Stimulated activated CD4-positive, alpha-beta T cell treated with anti-CD3 and anti-CD28 coated beads, TNF-alpha, amount 100 ng/mL, for 48 hours (primary cell): ENCODE results near the gene ABHD16B.
"Not testable (repeated sequence)": the region's sequence is repeated elsewhere in the genome, so short reads cannot be mapped to it uniquely, and the experiment has no call there.

Experiments
- DNase-seq, 3 donors: peaks; one replicate each; pipeline ENCODE4 v3.0.0-alpha.2; 2020; ENCODE audit warnings: low read depth in 3 of 3

ABHD16B gene

DNA sequence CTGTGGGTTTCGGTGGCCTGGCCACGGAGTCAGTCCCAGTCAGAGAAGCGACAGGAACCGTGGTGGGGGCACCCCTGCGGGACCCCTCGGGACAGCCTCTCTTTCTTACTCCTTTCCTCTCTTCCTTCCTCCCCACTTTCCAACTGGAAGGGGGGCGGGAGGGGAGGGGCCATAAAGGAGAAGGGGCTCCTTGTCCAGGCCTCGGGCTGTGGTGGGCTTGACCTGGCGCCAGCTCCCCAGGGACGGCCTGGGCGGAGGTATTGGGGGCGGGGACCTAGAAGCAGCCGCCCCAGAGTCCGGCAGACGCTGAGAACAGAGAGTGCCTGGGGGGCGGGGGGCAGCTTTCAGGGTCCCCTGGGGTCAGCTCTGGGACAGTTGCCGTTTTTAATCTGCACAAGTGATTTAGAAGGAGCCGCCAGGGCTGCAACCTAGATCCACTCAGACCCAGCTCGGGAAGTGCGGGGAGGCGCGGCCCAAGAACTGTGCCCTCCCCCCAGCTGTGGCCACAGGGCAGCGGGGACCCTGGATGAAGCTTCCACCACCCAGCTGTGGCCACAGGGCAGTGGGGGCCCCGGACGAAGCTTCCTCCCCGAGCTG, 6.4 kb upstream of the ABHD16B start:
- DNase-seq = no peak

DNA sequence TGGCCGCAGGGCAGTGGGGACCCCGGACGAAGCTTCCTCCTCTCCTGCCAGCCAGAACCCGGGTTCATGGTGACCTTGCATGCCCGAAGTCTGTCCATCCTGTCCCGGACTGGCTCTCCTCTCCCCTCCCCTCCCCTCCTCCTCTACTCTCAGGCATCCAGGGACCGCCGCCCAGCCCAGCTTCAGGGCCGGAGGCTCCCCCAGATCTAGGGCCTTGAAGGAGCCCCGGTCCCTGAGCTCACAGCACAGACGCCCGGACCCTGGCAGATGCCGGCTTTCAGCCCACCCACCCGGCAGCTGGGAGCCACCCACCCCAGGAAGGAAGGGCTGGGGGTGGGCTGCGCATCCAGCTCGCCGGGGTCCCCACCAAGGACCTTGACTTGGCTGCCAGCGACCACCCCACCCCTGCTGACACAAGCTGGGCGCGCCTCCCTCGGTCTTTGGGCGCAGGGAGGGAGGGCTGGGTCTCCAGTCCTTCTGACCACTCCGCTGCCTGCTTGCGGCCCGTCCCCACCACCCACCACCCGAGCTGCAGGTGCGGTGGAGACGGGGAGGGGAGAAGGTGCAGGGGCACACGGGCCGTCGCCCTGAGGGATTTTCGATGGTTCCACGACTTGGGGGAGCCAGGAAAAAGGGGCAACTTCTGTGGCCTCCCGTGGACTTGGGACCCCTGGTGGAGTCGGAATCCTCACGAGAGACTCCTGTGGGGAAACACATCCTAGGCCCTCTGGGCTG, 5.8 kb upstream of the ABHD16B start:
- DNase-seq = no peak

DNA sequence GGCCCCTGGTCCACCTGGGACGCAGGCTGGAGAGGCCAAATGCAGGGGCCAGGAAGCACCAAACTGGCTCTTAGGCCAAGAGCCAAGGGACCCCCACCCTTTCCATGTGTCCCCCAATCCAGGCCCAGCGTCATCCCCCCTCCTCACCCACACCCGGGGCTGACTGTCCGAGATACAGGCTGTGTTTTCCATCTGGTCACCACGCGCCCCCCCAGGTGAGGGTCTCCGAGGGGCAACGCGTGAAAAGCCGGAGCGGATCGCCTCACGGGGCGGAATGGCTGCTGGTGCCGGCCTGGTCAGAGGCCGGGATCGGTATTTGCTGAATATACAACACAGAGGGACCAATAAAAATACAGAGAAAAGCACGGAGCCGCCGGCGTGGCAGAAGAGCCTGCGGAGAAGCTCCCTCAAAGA, 5.2 kb upstream of the ABHD16B start:
- no peak for DNase-seq

DNA sequence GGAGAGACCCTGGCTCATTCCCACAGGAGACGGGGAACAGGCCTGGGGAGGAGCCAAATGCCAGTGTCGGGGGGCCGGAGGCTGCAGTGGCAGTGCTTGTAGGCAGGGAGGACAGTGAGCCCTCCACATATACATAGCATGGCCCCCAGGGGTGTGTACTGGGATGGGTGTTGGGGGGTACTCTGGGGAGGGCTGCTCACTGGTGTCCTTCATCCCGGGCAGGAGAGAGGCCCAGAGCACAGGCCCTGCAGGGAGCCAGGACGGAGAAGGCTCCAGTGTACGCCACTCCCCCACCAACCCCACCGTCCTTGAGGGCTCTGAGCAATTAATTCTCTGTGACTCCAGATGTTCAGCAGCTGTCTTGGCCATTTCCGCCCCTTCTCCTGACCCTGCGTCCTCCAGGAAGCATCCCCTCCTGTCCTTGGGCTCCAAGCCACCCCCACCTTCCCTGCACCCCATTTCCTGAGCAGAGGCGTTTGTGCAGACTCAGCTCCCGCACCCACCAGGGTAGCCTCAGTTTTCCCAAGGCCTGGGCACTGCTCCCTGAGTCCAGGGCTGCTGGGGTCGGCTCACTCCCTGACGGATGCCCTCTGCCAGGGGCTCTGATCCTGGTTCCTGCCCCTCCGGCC, 3.4 kb upstream of the ABHD16B start:
- DNase-seq = no peak

DNA sequence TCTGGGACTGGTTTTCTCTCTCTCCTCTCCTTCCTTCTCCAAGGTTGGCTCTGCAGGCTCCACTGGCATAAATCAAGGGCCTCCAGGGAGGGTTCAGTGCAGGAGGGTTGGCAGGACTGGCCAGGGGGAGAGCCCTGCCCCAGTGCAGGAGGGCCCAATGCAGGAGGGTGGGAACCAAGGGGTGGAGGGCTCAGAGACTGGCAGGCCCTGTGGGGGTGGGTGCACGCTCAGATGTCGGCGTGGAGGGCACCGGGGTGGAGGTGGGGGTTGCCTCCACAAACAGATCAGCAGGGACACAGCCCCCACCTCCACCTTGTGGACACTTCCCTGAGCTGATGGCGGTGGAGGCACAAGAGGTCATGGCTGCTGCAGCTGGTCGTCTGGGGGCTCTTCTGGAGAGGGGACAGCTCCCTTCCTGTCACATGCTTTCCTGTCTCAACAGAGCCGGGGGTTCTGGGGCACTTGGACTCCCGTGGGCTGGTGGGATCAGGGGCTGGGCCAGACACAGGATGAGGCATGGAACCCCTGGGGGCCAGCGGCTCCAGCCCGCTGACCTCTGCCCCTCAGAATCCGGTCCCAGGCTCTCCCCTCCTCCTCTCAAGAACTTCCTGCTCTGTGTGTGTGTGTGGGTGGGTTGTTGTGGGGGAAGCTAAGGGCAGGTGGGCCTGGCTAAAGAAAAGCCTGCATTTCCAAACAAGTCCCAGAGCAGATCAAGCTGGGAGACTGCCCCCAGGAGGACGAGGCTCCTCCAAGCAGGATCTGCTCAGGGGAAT, 2.7 kb upstream of the ABHD16B start:
- no peak for DNase-seq

DNA sequence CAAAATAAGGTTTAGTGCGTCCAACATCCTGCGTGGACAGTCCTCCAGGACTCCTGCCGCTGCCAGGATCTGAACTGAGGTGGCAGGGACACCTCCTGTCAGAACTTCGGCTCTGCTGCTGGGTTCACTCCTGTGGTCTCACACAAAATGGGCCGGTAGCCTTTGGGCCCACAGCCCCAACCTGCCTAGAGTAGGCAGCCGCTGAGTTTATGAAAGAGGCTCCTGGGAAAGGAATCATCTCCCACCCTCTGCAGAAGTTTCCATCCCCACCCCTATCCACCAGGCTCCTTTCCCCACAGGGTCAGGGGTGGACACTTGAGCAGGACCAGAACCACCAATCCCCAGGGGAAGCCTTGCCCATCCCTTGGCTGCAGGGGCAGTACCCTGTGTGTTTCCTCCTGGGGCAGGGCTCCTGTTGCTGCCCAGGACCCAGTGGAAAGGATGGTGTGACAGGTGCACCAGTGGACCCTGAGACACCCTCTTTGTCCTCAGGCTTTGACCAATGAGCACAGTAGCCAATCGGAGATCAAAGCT, 2.1 kb upstream of the ABHD16B start:
- DNase-seq = no peak

DNA sequence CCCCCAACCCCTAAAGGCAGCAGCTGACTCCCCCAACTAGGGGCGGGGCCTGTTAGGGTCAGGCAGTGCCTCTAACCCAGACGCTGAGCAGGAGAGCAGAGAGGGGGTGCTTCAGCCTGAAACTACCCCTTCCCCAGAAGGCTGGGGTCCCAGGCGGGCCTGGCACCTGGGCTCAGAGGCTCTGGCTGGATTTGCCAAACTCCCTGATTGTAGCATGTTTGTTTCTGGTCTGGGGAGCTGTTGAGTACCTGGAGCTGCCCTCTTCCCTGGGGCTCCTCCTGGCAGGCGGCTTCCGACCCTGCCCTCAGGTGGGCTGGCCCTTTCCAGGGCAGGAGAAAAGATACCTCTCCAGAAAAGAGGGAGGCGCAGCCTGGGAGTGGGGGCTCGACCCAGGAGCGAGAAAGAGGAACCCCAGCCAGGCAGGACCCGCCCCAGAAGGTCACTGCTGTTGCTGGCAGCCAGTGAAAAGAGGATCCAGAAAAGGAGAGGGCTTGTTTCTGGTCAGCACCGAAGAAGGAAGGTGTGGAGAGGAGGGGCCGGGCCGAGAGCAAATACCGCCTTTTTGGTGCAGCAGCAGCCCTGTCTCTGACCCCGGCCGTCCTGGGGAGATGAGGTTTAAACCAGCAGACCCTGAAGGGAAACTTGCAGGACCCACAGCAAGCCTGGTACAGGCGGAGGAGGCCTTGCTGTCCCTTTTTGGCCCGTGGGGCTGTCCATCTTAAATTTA, 810 bp upstream of the ABHD16B start:
- DNase-seq = no peak

DNA sequence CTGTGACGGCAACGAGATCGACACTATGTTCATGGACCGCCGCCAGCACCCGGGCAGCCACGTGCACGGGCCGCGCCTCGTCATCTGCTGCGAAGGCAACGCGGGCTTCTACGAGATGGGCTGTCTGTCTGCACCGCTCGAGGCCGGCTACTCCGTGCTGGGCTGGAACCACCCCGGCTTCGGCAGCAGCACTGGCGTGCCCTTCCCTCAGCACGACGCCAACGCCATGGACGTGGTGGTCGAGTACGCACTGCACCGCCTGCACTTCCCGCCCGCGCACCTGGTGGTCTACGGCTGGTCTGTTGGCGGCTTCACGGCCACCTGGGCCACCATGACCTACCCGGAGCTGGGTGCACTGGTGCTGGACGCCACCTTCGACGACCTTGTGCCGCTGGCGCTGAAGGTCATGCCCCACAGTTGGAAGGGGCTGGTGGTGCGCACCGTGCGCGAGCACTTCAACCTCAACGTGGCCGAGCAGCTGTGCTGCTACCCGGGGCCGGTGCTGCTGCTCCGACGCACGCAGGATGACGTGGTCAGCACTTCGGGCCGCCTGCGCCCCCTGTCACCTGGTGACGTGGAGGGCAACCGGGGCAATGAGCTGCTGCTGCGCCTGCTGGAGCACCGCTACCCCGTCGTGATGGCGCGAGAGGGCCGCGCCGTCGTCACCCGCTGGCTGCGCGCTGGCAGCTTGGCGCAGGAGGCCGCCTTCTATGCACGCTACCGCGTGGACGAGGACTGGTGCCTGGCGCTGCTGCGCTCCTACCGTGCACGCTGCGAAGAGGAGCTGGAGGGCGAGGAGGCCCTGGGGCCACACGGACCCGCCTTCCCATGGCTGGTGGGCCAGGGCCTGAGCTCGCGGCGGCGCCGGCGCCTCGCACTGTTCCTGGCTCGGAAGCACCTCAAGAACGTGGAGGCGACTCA, 943 bp downstream of the ABHD16B start:
- no peak for DNase-seq

DNA sequence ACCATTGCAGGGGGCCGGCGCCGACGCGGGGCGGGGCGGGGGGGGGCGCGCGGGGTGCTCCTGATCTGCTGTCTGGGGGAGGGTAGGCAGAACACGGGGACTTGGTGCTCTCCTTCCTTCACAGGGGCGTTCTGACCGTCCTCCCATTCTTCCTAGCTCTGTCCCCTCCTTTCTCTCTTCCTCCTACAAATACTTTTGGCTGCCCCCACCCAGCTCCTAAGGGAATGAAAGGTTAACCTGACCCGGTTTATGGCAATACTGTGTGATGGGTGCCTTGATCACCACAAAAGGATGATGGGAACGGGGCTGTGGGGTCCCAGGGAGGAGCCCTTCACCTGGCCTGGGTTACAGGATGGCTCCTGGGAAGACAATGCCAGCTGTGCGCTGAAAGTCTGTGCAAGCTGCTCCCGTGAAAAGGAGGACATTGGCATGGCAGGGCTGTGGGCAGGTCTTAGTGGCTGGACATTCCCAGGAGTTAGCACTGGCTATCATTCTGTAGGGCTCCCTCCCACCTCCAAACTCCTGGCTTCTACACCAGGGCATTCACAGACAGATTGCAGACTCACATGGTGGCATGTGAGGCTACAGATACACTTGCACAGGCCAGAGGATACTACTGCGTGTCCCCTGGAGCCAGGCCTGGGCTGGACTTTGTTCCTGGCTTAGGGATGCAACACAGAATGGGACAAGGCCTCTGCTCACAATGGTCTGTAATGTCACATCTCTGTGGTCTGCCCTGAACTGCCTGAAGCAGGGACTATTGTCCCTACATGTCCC, 1.9 kb downstream of the ABHD16B start:
- DNase-seq = no peak

DNA sequence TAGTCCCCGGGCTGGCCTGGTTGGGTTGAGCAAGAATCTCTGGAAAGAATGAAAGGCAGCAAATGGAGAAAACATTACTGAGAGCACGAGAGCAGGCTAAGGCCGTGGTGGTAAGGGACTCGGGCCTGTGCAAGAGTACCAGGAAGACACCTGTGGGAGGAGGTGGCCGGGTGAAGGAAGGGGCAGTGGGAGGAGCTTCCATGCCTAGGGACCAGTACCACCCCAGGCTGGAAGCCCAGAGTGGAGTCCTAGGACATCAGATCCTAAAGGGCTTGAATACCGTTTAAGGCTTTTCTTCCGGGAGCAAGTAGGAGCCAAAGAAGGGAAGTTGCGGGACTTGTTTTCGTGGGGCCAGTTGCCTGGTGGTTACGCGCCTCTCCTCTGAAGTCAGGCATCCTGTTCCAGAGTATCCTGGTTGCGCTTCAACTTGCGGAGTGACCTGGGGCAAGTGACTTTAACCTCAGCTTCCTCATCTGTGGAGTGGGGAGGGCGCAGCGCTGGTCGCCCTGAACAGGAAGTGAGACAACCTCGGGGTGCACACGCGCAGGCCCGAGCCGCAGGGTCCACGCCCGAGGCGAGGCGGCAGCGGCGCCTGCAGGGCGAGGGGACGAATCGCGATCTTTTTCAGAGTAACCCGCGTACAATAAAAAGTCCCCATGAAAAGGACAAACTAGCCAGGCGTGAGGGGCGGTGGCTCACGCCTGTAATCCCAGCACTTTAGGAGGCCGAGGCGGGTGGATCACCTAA, 2.7 kb downstream of the ABHD16B start:
- DNase-seq = peak; percentile 55 to 66 (median 61)

DNA sequence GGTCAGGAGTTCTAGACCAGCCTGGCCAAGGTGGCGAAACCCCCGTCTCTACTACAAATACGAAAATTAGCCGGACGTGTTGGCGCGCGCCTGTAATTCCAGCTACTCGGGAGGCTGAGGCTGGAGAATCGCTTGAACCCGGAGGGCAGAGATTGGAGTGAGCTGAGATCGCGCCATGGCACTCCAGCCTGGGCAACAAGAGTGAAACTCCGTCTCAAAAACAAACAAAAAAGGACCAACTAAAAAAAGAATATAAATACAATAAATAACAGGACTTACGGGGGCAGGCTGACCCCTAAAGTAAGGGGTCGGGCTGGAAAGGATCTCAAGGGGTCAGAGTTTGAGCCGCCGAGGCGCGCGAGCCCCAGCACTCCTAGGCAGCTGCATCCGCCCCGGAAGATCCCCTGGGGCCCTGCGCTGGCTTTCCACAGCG, 3.3 kb downstream of the ABHD16B start:
- DNase-seq = no peak

DNA sequence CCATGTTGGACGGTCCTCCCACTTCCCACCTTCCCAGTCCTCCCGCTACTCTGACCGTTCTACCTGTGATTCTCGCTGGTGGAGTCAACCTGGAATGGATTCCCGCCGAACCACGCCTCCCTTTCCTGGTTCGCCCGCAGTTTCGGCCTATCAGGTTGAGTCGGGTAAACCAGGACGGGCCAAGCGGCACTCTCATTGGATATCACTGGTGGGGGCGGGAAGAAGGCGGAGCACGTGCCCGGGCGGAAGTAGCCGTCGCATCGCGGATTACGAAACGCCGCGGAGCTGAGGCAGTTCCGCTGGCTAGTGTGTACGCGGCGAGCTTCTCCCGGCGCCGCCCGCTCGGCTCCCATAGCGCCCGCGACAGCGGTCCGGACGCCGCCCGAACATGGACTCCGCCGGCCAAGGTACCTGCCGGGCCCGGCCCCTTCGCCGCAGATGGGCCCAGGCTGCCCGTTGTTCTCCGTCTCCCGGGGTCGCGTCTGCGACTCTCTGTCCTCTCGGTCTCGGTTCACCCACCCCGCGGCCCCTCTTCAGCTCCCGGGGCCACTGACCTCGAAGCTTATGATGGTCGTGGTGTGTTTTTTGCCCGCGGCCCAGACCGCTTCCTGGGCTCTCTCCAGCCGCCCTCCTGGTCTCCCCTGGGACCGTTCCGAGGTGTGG, 3.8 kb downstream of the ABHD16B start, which contains the start of gene TPD52L2:
TPD52L2 (plus strand) TSS at position 293 of the 663 bp plus-strand sequence; CDS start at position 389, 96 bp downstream.
- peak; percentile 96 to 97 (median 97) for DNase-seq

DNA sequence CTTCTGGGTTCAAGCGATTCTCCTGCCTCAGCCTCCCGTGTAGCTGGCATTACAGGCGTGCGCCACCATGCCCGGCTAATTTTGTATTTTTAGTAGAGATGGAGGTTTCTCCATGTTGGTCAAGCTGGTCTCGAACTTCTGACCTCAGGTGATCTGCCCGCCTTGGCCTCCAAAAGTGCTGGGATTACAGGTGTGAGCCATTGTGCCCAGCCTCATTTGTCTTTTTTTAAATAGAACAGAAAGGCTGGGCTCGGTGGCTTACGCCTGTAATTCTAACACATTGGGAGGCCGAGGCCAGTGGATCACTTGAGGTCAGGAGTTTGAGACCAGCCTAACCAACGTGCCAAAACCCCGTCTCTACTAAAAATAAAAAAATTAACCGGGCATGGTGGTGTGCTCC, 5.7 kb downstream of the ABHD16B start:
- not testable (repeated sequence) for DNase-seq

DNA sequence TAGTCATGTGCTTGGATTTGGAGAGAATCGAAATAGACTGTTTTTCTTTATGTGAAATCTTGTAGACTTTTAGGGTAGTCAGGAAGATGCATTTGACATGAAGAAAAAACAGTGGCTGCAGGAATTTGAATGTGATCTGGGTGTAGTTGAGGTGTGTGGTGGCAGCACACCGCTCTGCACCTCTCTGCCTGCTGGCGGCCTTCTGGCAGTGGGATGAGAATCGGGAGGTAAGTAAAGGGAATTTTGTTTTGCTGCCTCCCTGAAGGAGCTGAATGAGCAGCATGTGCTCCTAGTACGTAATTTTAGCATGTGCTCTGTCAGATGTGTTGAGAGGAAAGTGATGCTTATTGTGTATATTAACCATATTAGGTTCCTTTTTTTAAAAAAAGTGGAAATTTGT, 7.0 kb downstream of the ABHD16B start:
- DNase-seq = no peak

DNA sequence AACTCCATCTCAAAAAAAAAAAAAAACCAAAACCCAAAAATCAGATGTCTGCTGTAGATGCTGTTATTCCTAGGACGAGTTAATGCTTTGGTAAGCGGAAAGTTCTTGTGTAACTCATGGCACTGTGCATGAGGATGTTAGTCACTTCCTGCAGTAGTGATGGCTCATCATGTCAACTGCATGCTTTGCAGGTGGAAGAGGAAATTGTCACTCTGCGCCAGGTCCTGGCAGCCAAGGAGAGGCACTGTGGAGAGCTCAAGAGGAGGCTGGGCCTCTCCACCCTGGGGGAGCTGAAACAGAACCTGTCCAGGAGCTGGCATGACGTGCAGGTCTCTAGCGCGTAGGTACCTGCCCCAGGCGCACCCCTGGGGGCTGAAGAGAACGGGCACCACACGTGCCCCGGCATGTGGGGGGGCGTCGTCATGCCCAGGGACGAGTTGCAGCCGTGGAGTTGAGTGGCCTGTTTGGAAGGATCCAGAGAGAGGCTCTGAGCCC, 12.2 kb downstream of the ABHD16B start:
- DNase-seq = peak in 1 of 3 donors; percentile 51

DNA sequence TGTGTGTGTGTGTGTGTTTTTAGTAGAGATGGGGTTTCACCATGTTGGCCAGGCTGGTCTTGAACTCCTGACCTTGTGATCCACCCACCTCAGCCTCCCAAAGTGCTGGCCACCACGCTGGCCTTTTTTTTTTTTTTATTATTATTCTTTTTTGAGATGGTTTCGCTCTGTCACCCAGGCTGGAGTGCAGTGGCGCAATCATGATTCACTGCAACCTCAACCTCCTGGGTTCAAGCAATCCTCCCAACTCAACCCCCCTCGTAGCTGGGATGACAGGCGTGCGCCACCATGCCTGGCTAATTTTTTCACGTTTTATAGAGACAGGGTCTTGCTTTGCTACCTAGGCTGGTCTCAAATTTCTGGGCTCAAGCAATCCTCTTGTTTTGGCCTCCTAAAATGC, 12.9 kb downstream of the ABHD16B start:
- DNase-seq = not testable (repeated sequence)

DNA sequence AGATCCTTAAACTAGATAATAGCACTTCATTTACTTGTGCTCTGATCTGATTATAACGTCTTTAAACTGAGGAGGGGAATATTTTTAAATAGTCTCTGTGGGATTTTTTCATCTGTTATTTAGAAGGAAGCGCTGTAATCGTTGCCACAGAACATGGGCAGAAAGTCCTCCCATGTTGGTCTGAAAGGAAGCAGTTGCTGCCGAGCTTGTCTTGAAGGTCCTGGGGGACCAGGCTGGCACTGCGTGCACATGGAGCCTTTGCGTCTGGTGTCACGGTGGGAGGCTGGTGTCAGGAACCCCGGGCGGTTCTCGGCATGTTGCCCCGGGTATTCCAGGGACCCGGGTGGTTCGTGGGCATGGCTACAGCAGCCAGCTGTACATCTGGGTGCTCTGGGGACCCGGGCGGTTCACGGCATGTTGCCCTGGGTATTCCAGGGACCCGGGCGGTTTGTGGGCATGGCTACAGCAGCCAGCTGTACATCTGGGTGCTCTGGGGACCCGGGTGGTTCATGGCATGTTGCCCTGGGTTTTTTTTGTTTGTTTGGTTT, 15.3 kb downstream of the ABHD16B start:
- DNase-seq = no peak
